Fibroblast of lung (primary cell): ENCODE results near the gene BRCC3. TPM values are rescaled to one million over a fixed set of nuclear protein-coding genes. Genes with fewer than 3 reads are reported as not detected.

Source experiments
- DNase-seq, 2 donors: peaks; one replicate each; pipeline versions ENCODE4 v3.0.0 to v3.0.0-alpha.2; 2010; ENCODE audit warnings: low read depth in 2 of 2
- H2AFZ ChIP-seq: 2 replicates; pipeline ENCODE4 v1.5.1; 2012; ENCODE audit warnings: low read length, control low read depth, inconsistent platforms
- H3K27ac ChIP-seq: 2 replicates; pipeline ENCODE4 v1.5.1; 2011; ENCODE audit warnings: low read length, control low read depth; ENCODE audit not compliant: insufficient read depth
- H3K27me3 ChIP-seq: 2 replicates; pipeline ENCODE4 v1.5.1; 2011; ENCODE audit warnings: mild to moderate bottlenecking, low read length; ENCODE audit not compliant: control insufficient read depth, insufficient read depth
- H3K36me3 ChIP-seq: 2 replicates; pipeline ENCODE4 v1.5.1; 2011; ENCODE audit warnings: low read length; ENCODE audit not compliant: control insufficient read depth, insufficient read depth
- H3K4me1 ChIP-seq: 2 replicates; pipeline ENCODE4 v1.5.1; 2011; ENCODE audit warnings: low read length; ENCODE audit not compliant: control insufficient read depth, insufficient read depth; ENCODE audit errors: extremely low read depth
- H3K4me2 ChIP-seq: 2 replicates; pipeline ENCODE4 v1.5.1; 2011; ENCODE audit warnings: low read length, control low read depth; ENCODE audit not compliant: insufficient read depth; ENCODE audit errors: extremely low read depth
- H3K4me3 ChIP-seq, 4 experiments: fragments of 200-600 bp in 1 of 4; sonication (generic) in 1 of 4; replicated peaks in 1 of 4; 2 replicates each; pipeline ENCODE4 v1.5.1; 2011 to 2016; ENCODE audit warnings: low read length in 4 of 4, low read depth in 3 of 4, mild to moderate bottlenecking in 3 of 4, control low read depth in 2 of 4, inconsistent platforms in 1 of 4, mixed read lengths in 1 of 4; ENCODE audit not compliant: insufficient read depth in 1 of 4; ENCODE audit errors: control extremely low read depth in 1 of 4
- H3K79me2 ChIP-seq: 2 replicates; pipeline ENCODE4 v1.5.1; 2012; ENCODE audit warnings: mild to moderate bottlenecking, low read length, inconsistent platforms; ENCODE audit not compliant: control insufficient read depth, insufficient read depth
- H3K9ac ChIP-seq: 2 replicates; pipeline ENCODE4 v1.5.1; 2011; ENCODE audit warnings: mild to moderate bottlenecking, low read length, control low read depth; ENCODE audit not compliant: insufficient read depth
- H3K9me3 ChIP-seq: 2 replicates; pipeline ENCODE4 v1.5.1; 2012; ENCODE audit warnings: low read depth, low read length; ENCODE audit not compliant: control insufficient read depth, insufficient read depth
- H4K20me1 ChIP-seq: 2 replicates; pipeline ENCODE4 v1.5.1; 2011; ENCODE audit warnings: low read length; ENCODE audit not compliant: control insufficient read depth, insufficient read depth; ENCODE audit errors: extremely low read depth
- CTCF ChIP-seq, 2 donors: IDR thresholded peaks in 1 of 2; conservative IDR thresholded peaks in 1 of 2; 1 replicate in 1 of 2; 2 replicates in 1 of 2; pipeline ENCODE4 v1.5.1; 2011 to 2012; ENCODE audit warnings: low read length in 2 of 2, control low read depth in 1 of 2, inconsistent platforms in 1 of 2, low read depth in 1 of 2, mild to moderate bottlenecking in 1 of 2
- EZH2 ChIP-seq: IDR thresholded peaks from 2 replicates; pipeline ENCODE4 v1.5.1; 2012; ENCODE audit warnings: low read length, control low read depth, mild to moderate bottlenecking; ENCODE audit errors: missing control alignments
- polyA plus RNA-seq, 2 donors: library from polyadenylated mRNA; depleted of rRNA in 1 of 2; stranded (reverse) in 1 of 2; unstranded in 1 of 2; fragments of >200 nt; gene quantifications; 2 replicates each; pipeline ENCODE4 v1.2.1, GENCODE V29; 2011 to 2012; ENCODE audit warnings: missing spikeins in 1 of 2
- total RNA-seq: library from RNA; depleted of rRNA; stranded (reverse); fragments of >200 nt; gene quantifications from 2 replicates; pipeline ENCODE4 v1.2.1, GENCODE V29; 2014

The BRCC3 gene
- total and polyA plus RNA-seq, 2 donors (not counting 1 experiment from before 2014, with no cell fraction given), result 12.1 to 22.0 TPM

GRCh38 chrX:155132110-155132509 lies 60.8 kb downstream of the BRCC3 start:
- H3K27ac ChIP-seq, result no peak overlapping the region
- no peaks in the 10 kb centered on the region for H4K20me1 ChIP-seq
- TF ChIP-seq CTCF (conservative IDR thresholded peaks at IDR 0.05 in 1 of 2, IDR thresholded peaks at IDR 0.05 in 1 of 2; ENCODE audit: low read depth in 1 of 2, low read length in 2 of 2), result no peak
- no peak for TF ChIP-seq EZH2
- no peak overlapping the region for H3K4me2 ChIP-seq
- no peak overlapping the region for H3K4me3 ChIP-seq
- no peak overlapping the region for H3K9ac ChIP-seq
- no peaks in the 10 kb centered on the region for H3K27me3 ChIP-seq
- H2AFZ ChIP-seq, result no peak overlapping the region
- no peak for DNase-seq
- H3K4me1 ChIP-seq, result no peaks in the 10 kb centered on the region
- H3K36me3 ChIP-seq, result no peaks in the 10 kb centered on the region
- H3K9me3 ChIP-seq, result no peaks in the 10 kb centered on the region
- no peaks in the 10 kb centered on the region for H3K79me2 ChIP-seq

- H3K36me3 ChIP-seq, result no peaks in the 10 kb centered on the region
Measured at GRCh38 chrX:155134255-155134654, 62.9 kb downstream of the BRCC3 start.

GRCh38 chrX:155143959-155144548 lies 72.7 kb downstream of the BRCC3 start:
- Histone ChIP-seq H3K4me2 (no peak overlapping the region), H3K9ac (no peak overlapping the region), H3K9me3 (no peaks in the 10 kb centered on the region), H2AFZ (no peak overlapping the region), H3K27ac (no peak overlapping the region), H3K4me3 (no peak overlapping the region), H3K4me1 (no peaks in the 10 kb centered on the region), H4K20me1 (no peaks in the 10 kb centered on the region), H3K79me2 (no peaks in the 10 kb centered on the region), H3K36me3 (no peaks in the 10 kb centered on the region), H3K27me3 (no peaks in the 10 kb centered on the region)
- TF ChIP-seq EZH2, result no peak
- no peak for TF ChIP-seq CTCF (conservative IDR thresholded peaks at IDR 0.05 in 1 of 2, IDR thresholded peaks at IDR 0.05 in 1 of 2; ENCODE audit: low read depth in 1 of 2, low read length in 2 of 2)
- no peak for DNase-seq

More at GRCh38 chrX:155134255-155134654, 62.9 kb downstream of the BRCC3 start:
- Histone ChIP-seq H3K4me1 (no peaks in the 10 kb centered on the region), H3K9me3 (no peaks in the 10 kb centered on the region), H3K79me2 (no peaks in the 10 kb centered on the region), H3K4me2 (no peak overlapping the region), H4K20me1 (no peaks in the 10 kb centered on the region), H2AFZ (no peak overlapping the region), H3K9ac (no peak overlapping the region), H3K4me3 (no peak overlapping the region), H3K27ac (no peak overlapping the region), H3K27me3 (no peaks in the 10 kb centered on the region)
- DNase-seq, result no peak
- TF ChIP-seq CTCF (conservative IDR thresholded peaks at IDR 0.05 in 1 of 2, IDR thresholded peaks at IDR 0.05 in 1 of 2; ENCODE audit: low read depth in 1 of 2, low read length in 2 of 2), result no peak
